ENCODE results near the gene PRKCB. TPM values are rescaled to one million over a fixed set of nuclear protein-coding genes. Genes with fewer than 3 reads are reported as not detected.

The PRKCB gene
- polyA plus RNA-seq, 3 donors, result 57.4 to 87.4 (median 75.5) TPM

- no peak for TF ChIP-seq CTCF (IDR thresholded peaks at IDR 0.05)
- peaks cover 0 to 14% (median 2%) of the 10 kb centered on the region in 7 donors for H3K9me3 Mint-ChIP-seq
- H3K9me3 ChIP-seq (replicated peaks in 1 of 2; ENCODE audit: control insufficient read depth in 1 of 2, insufficient read depth in 1 of 2, low read length in 2 of 2), result no peaks in the 10 kb centered on the region
- no peak overlapping the region for H2AFZ ChIP-seq (ENCODE audit: insufficient read depth, low read depth, low read length, poor library complexity, severe bottlenecking)
- WGBS (ENCODE audit: insufficient coverage), result 100% methylated on average over 1 of the region's 2 CpGs
- H3K27me3 Mint-ChIP-seq (ENCODE audit: low read depth in 3 of 3), result peaks cover 0 to 5% (median 2%) of the 10 kb centered on the region in 3 donors
- H3K36me3 Mint-ChIP-seq, result peaks cover 48 to 58% of the 10 kb centered on the region in 2 donors
- no peaks in the 10 kb centered on the region for H3K4me1 ChIP-seq (ENCODE audit: control insufficient read depth in 1 of 2, insufficient read depth in 2 of 2, low read length in 2 of 2)
- DNase-seq, result no peak
- no peaks in the 10 kb centered on the region for H3K79me2 ChIP-seq (ENCODE audit: insufficient read depth, low read length)
- peak overlapping the region in 1 of 7 donors; percentile 23 for H3K27ac Mint-ChIP-seq
- no peaks in the 10 kb centered on the region for H3K27me3 ChIP-seq (ENCODE audit: control insufficient read depth in 2 of 2, insufficient read depth in 2 of 2, low read length in 2 of 2)
- no peaks in the 10 kb centered on the region for H3K4me1 Mint-ChIP-seq
- H3K27ac ChIP-seq (ENCODE audit: low read depth in 1 of 2, low read length in 2 of 2), result no peak overlapping the region
- no peak overlapping the region for H3K4me3 Mint-ChIP-seq
- no peak overlapping the region for H3K4me3 ChIP-seq (replicated peaks in 1 of 3; ENCODE audit: low read depth in 2 of 3, low read length in 3 of 3)
- H3K36me3 ChIP-seq (replicated peaks in 1 of 2; ENCODE audit: control insufficient read depth in 1 of 2, insufficient read depth in 2 of 2, low read length in 2 of 2), result peaks cover 30 to 59% of the 10 kb centered on the region in 2 donors
- no peak overlapping the region for H3K4me2 ChIP-seq (replicated peaks; ENCODE audit: extremely low read depth, low read length, poor library complexity, severe bottlenecking)
- H4K20me1 ChIP-seq (ENCODE audit: insufficient read depth, low read length), result no peaks in the 10 kb centered on the region
- H3K9ac ChIP-seq (ENCODE audit: insufficient read depth, low read length, poor library complexity, severe bottlenecking), result no peak overlapping the region
- intact Hi-C loops (cut with micrococcal nuclease), result no loop called here
These were observed 385.4 kb downstream of the PRKCB start for GRCh38 chr16:24221219-24221618.

GRCh38 chr16:24228514-24228913 lies 392.7 kb downstream of the PRKCB start:
- Mint-ChIP-seq H3K36me3 (no peaks in the 10 kb centered on the region), H3K27ac (no peak overlapping the region), H3K4me3 (no peak overlapping the region), H3K27me3 (ENCODE audit: low read depth in 3 of 3) (peaks cover 5 to 8% (median 6%) of the 10 kb centered on the region in 3 donors), H3K9me3 (peaks cover 0 to 10% (median 2%) of the 10 kb centered on the region in 7 donors), H3K4me1 (no peaks in the 10 kb centered on the region)
- no peak for TF ChIP-seq CTCF (IDR thresholded peaks at IDR 0.05)
- H3K4me1 ChIP-seq (ENCODE audit: control insufficient read depth in 1 of 2, insufficient read depth in 2 of 2, low read length in 2 of 2), result no peaks in the 10 kb centered on the region
- no peak overlapping the region for H3K9ac ChIP-seq (ENCODE audit: insufficient read depth, low read length, poor library complexity, severe bottlenecking)
- H3K79me2 ChIP-seq (ENCODE audit: insufficient read depth, low read length), result no peaks in the 10 kb centered on the region
- DNase-seq, result no peak
- H3K4me2 ChIP-seq (replicated peaks; ENCODE audit: extremely low read depth, low read length, poor library complexity, severe bottlenecking), result no peak overlapping the region
- no peaks in the 10 kb centered on the region for H4K20me1 ChIP-seq (ENCODE audit: insufficient read depth, low read length)
- intact Hi-C loops (cut with micrococcal nuclease), result no loop called here
- 100% methylated on average over 1 of the region's 7 CpGs for WGBS (ENCODE audit: insufficient coverage)
- no peaks in the 10 kb centered on the region for H3K36me3 ChIP-seq (replicated peaks in 1 of 2; ENCODE audit: control insufficient read depth in 1 of 2, insufficient read depth in 2 of 2, low read length in 2 of 2)
- H3K9me3 ChIP-seq (replicated peaks in 1 of 2; ENCODE audit: control insufficient read depth in 1 of 2, insufficient read depth in 1 of 2, low read length in 2 of 2), result no peaks in the 10 kb centered on the region
- H3K27me3 ChIP-seq (ENCODE audit: control insufficient read depth in 2 of 2, insufficient read depth in 2 of 2, low read length in 2 of 2), result peaks cover 0 to 4% of the 10 kb centered on the region in 2 donors
- no peak overlapping the region for H3K27ac ChIP-seq (ENCODE audit: low read depth in 1 of 2, low read length in 2 of 2)
- no peak overlapping the region for H2AFZ ChIP-seq (ENCODE audit: insufficient read depth, low read depth, low read length, poor library complexity, severe bottlenecking)
- H3K4me3 ChIP-seq (replicated peaks in 1 of 3; ENCODE audit: low read depth in 2 of 3, low read length in 3 of 3), result no peak overlapping the region

All from CD14-positive monocyte (primary cell).